Spleen (tissue), 11 donors: ENCODE data around the gene TENT5D. TPM values are rescaled to one million over a fixed set of nuclear protein-coding genes. Genes with fewer than 3 reads are reported as not detected.

Source experiments
- DNase-seq: peaks from one replicate; pipeline ENCODE4 v3.0.0-alpha.2; 2020
- H3K27ac ChIP-seq, 8 donors: fragments of 200-600 bp; sonication (generic) in 7 of 8; 1 replicate in 4 of 8; 2 replicates in 4 of 8; pipeline versions ENCODE4 v1.5.0 to v1.8.0; 2016 to 2021; ENCODE audit warnings: inconsistent platforms in 4 of 8, mild to moderate bottlenecking in 4 of 8, moderate library complexity in 1 of 8
- H3K27me3 ChIP-seq, 7 donors: fragments of 200-600 bp; sonication (generic) in 6 of 7; replicated peaks in 1 of 7; 1 replicate in 4 of 7; 2 replicates in 3 of 7; pipeline versions ENCODE4 v1.5.0 to v1.8.0; 2016 to 2021; ENCODE audit warnings: inconsistent platforms in 3 of 7, mild to moderate bottlenecking in 1 of 7
- H3K36me3 ChIP-seq, 6 donors: fragments of 200-600 bp; sonication (generic) in 5 of 6; 1 replicate in 4 of 6; 2 replicates in 2 of 6; pipeline versions ENCODE4 v1.5.0 to v1.8.0; 2016 to 2021; ENCODE audit warnings: inconsistent platforms in 2 of 6
- H3K4me1 ChIP-seq, 6 donors: fragments of 200-600 bp; sonication (generic) in 5 of 6; 1 replicate in 3 of 6; 2 replicates in 3 of 6; pipeline versions ENCODE4 v1.5.0 to v1.8.0; 2016 to 2021; ENCODE audit warnings: inconsistent platforms in 3 of 6
- H3K4me3 ChIP-seq, 8 donors: fragments of 200-600 bp; sonication (generic) in 7 of 8; 1 replicate in 4 of 8; 2 replicates in 4 of 8; pipeline versions ENCODE4 v1.5.0 to v1.8.0; 2016 to 2021; ENCODE audit warnings: inconsistent platforms in 4 of 8, mild to moderate bottlenecking in 4 of 8, moderate library complexity in 2 of 8
- H3K9me3 ChIP-seq, 8 donors: fragments of 200-600 bp; sonication (generic) in 7 of 8; 1 replicate in 4 of 8; 2 replicates in 4 of 8; pipeline versions ENCODE4 v1.5.0 to v1.8.0; 2016 to 2021; ENCODE audit warnings: inconsistent platforms in 4 of 8
- CTCF ChIP-seq, 11 experiments: fragments of 200-600 bp in 7 of 11; fragments of 450-650 bp in 4 of 11; sonication (generic) in 4 of 11; IDR thresholded peaks in 8 of 11; conservative IDR thresholded peaks in 3 of 11; 1 replicate in 7 of 11; 2 replicates in 4 of 11; pipeline versions ENCODE4 v1.4.0 to v1.8.0; 2016 to 2021; ENCODE audit warnings: antibody characterized with exemption in 11 of 11, inconsistent platforms in 4 of 11, mild to moderate bottlenecking in 1 of 11
- POLR2A ChIP-seq, 3 donors: fragments of 450-650 bp; IDR thresholded peaks; one replicate each; pipeline ENCODE4 v1.5.1; 2017; ENCODE audit warnings: antibody characterized with exemption in 3 of 3, mild to moderate bottlenecking in 1 of 3
- POLR2AphosphoS5 ChIP-seq, 3 donors: sonication (generic); formaldehyde crosslinking; IDR thresholded peaks; one replicate each; pipeline ENCODE4 v1.5.1; 2017; ENCODE audit warnings: antibody characterized with exemption in 3 of 3
- intact Hi-C: fragments of 100-400 bp; cut with DNase I; formaldehyde crosslinking; loops from one replicate; pipeline ENCODE4 v1.15.0; 2023; ENCODE audit warnings: low total_unique reads
- polyA plus RNA-seq, 3 donors: library from polyadenylated mRNA; stranded (reverse); fragments of 200-250 nt; gene quantifications; one replicate each; pipeline ENCODE4 v1.2.1, GENCODE V29; 2013
- total RNA-seq, 7 donors: library from RNA; depleted of rRNA in 3 of 7; stranded (reverse); fragments of >200 nt in 3 of 7; fragmentation: NEBNext Ultra II Directional in 4 of 7; extraction: Animal tissue kit (Norgen Biotek cat#: 25700) in 4 of 7; gene quantifications; one replicate each; pipeline versions ENCODE4 v1.1.0 to v1.2.1, GENCODE V29; 2016 to 2021
- donor health status: healthy with polysubstance abuse.
- donor health status: DM: no; HTN: no; CAD: no; lungs with moderate emphysema.
- donor health status: DM: no; HTN: no; CAD: no.
- donor health status: Bipolar disorder and iron deficiency.
- donor health status: healthy.
- donor health status: DM: no; HTN: no; CAD: no.
- donor health status: DM: yes; HTN: yes; CAD: no.

Gene TENT5D
- total and polyA plus RNA-seq, 10 donors, result not detected

DNA sequence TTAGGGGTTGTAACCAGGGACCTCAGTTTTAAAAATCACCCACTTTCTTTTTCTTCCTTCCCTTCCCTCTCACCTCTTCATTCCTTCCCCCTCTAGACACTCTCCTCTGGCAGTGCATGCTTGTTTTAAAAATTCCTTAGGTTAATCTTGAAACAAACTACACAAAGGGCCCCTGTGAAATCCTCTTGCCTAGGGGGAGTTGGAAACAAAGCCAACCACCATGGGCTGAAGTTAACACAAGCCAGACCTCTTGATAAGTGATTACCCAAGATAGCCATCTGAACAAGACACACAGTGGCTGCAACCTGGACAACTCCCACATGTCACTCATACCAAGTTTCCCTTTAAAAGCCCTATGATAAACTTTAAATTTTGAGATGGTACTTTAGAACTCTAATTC, 68.9 kb downstream of the TENT5D start:
- DNase-seq, result no peak
- TF ChIP-seq CTCF (IDR thresholded peaks at IDR 0.05 in 8 of 11, conservative IDR thresholded peaks at IDR 0.05 in 3 of 11), result no peak
- TF ChIP-seq POLR2A (IDR thresholded peaks at IDR 0.05), result no peak
- TF ChIP-seq POLR2AphosphoS5 (IDR thresholded peaks at IDR 0.05), result no peak
- H3K9me3 ChIP-seq, result peaks cover 0 to 19% (median 0%) of the 10 kb centered on the region in 8 donors
- intact Hi-C loops, result no loop called here
- H3K36me3 ChIP-seq, result no peaks in the 10 kb centered on the region
- no peak overlapping the region for H3K4me3 ChIP-seq
- no peaks in the 10 kb centered on the region for H3K4me1 ChIP-seq
- no peak overlapping the region for H3K27ac ChIP-seq
- H3K27me3 ChIP-seq, result no peaks in the 10 kb centered on the region
